DND-41 (cell line): ENCODE measurements around the gene DDX4.

Source experiments
- EZH2 ChIP-seq: IDR thresholded peaks from 3 replicates; pipeline ENCODE4 v1.6.1; 2012; ENCODE audit warnings: borderline replicate concordance, low read depth, mild to moderate bottlenecking, moderate library complexity, low read length, inconsistent platforms; ENCODE audit not compliant: severe bottlenecking
- TF ChIP-seq, protein P1 (sequence below): IDR thresholded peaks from 2 replicates; pipeline ENCODE4 v1.5.1; 2012; ENCODE audit warnings: borderline replicate concordance, low read length, moderate library complexity, mild to moderate bottlenecking; ENCODE audit not compliant: poor library complexity, severe bottlenecking; ENCODE audit errors: extremely low read depth

DNA sequence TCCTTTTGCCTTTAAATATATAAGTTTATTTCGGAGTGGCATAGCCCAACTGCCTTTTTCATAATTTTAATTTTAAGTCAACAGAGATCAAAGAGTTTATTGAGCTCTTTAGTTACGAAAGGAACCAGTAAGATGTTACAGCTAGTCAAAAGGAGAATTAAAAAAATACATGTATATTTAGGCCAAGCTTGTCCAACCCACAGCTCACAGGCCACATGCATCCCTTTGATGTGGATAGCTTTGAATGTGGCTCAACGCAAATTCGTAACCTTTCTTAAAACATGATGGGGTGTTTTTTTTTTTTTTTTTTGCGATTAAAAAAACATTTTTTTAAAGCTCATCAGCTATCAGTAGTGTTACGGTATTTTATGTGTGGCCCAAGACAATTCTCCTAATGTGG, 63.1 kb downstream of the DDX4 start:
- TF ChIP-seq, protein P1, sequence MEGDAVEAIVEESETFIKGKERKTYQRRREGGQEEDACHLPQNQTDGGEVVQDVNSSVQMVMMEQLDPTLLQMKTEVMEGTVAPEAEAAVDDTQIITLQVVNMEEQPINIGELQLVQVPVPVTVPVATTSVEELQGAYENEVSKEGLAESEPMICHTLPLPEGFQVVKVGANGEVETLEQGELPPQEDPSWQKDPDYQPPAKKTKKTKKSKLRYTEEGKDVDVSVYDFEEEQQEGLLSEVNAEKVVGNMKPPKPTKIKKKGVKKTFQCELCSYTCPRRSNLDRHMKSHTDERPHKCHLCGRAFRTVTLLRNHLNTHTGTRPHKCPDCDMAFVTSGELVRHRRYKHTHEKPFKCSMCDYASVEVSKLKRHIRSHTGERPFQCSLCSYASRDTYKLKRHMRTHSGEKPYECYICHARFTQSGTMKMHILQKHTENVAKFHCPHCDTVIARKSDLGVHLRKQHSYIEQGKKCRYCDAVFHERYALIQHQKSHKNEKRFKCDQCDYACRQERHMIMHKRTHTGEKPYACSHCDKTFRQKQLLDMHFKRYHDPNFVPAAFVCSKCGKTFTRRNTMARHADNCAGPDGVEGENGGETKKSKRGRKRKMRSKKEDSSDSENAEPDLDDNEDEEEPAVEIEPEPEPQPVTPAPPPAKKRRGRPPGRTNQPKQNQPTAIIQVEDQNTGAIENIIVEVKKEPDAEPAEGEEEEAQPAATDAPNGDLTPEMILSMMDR = no peak
- no peak for TF ChIP-seq EZH2
